A549 (cell line): Measurements from ENCODE around the gene TTC13.

Experiments
- CTCF ChIP-seq: fragments of >200 bp; sonication (Bioruptor Twin); formaldehyde crosslinking; IDR thresholded peaks from 3 replicates; pipeline ENCODE4 v1.5.1; 2016
- EP300 ChIP-seq, 2 experiments: fragments of >200 bp; sonication (Bioruptor Twin); formaldehyde crosslinking; IDR thresholded peaks; 2 replicates in 1 of 2; 3 replicates in 1 of 2; pipeline ENCODE4 v1.6.1; 2016 to 2017
- MAFK ChIP-seq: fragments of 450-650 bp; IDR thresholded peaks from 2 replicates; pipeline ENCODE4 v1.6.1; 2014; ENCODE audit not compliant: partially characterized antibody
- REST ChIP-seq: fragments of 200-600 bp; sonication (generic); IDR thresholded peaks from 2 replicates; pipeline ENCODE4 v1.6.1; 2016; ENCODE audit warnings: antibody characterized with exemption, mild to moderate bottlenecking, moderate library complexity

- TF ChIP-seq MAFK: no peak
- no peak for TF ChIP-seq REST
- TF ChIP-seq EP300 (IDR thresholded peaks at IDR 0.05): no peak
- no peak for TF ChIP-seq CTCF
These were observed 21.1 kb downstream of the TTC13 start for GRCh38 chr1:230957580-230957989.
